ENCODE measurements around the gene LONP2.
"Not testable (repeated sequence)": the region's sequence is repeated elsewhere in the genome, so short reads cannot be mapped to it uniquely, and the experiment has no call there.

GRCh38 chr16:48313905-48314304 lies 69.8 kb downstream of the LONP2 start:
- TF ChIP-seq CTCF (IDR thresholded peaks at IDR 0.05; ENCODE audit: low read length); EZH2 (optimal IDR thresholded peaks at IDR 0.05; ENCODE audit: low read depth, low read length): not testable (repeated sequence)
